HepG2 (cell line): Measurements from ENCODE around the gene CNKSR3. TPM values are rescaled to one million over a fixed set of nuclear protein-coding genes. Genes with fewer than 3 reads are reported as not detected.

Experiments used
- ASH2L ChIP-seq: fragments of 300-600, 200-600 bp; sonication (generic); IDR thresholded peaks from 2 replicates; pipeline ENCODE4 v1.7.0; 2017; ENCODE audit warnings: low read depth, mild to moderate bottlenecking, moderate library complexity, mixed read lengths, low read length; ENCODE audit not compliant: insufficient read length
- ATF7-NPFF ChIP-seq: sonication (generic); formaldehyde crosslinking; IDR thresholded peaks from 2 replicates; pipeline ENCODE4 v1.8.1; 2023; ENCODE audit warnings: mild to moderate bottlenecking, low read depth, missing genetic modification reagents, moderate library complexity
- ATM ChIP-seq: fragments of 450-650 bp; IDR thresholded peaks from 2 replicates; pipeline ENCODE4 v1.7.1; 2017; ENCODE audit warnings: mild to moderate bottlenecking, borderline replicate concordance
- CCDC6 ChIP-seq: sonication (generic); formaldehyde crosslinking; IDR thresholded peaks from 2 replicates; pipeline ENCODE4 v1.8.1; 2022; ENCODE audit warnings: mild to moderate bottlenecking, missing genetic modification reagents, moderate library complexity
- CHD4 ChIP-seq: fragments of 200-600 bp; sonication (generic); IDR thresholded peaks from 2 replicates; pipeline ENCODE4 v1.7.0; 2017; ENCODE audit warnings: mild to moderate bottlenecking, low read length, borderline replicate concordance
- ETV6 ChIP-seq: sonication (generic); formaldehyde crosslinking; conservative IDR thresholded peaks from 2 replicates; pipeline ENCODE4 v1.4.0; 2020; ENCODE audit warnings: missing genetic modification reagents
- HNF4G ChIP-seq, 2 experiments: sonication (generic) in 1 of 2; formaldehyde crosslinking in 1 of 2; IDR thresholded peaks; 2 replicates each; pipeline versions ENCODE4 v1.4.0 to v1.6.1; 2011 to 2020; ENCODE audit warnings: borderline replicate concordance in 2 of 2, low read depth in 2 of 2, mild to moderate bottlenecking in 2 of 2, low read length in 1 of 2, missing genetic modification reagents in 1 of 2, moderate library complexity in 1 of 2
- ISL2 ChIP-seq: sonication (generic); formaldehyde crosslinking; IDR thresholded peaks from 2 replicates; pipeline ENCODE4 v1.5.0; 2020; ENCODE audit warnings: missing genetic modification reagents
- KAT8 ChIP-seq: IDR thresholded peaks from 2 replicates; pipeline ENCODE4 v1.6.1; 2016; ENCODE audit warnings: missing genetic modification reagents, missing compliant biosample characterization
- NCOR1 ChIP-seq: fragments of 200-600 bp; sonication (generic); IDR thresholded peaks from 2 replicates; pipeline ENCODE4 v1.7.0; 2017; ENCODE audit warnings: antibody characterized with exemption, low read length, borderline replicate concordance
- NR2F6 ChIP-seq, 2 experiments: IDR thresholded peaks; 2 replicates each; pipeline ENCODE4 v1.6.1; 2016; ENCODE audit warnings: antibody characterized with exemption in 1 of 2, mild to moderate bottlenecking in 1 of 2
- SKI ChIP-seq: fragments of 450-650 bp; IDR thresholded peaks from one replicate; pipeline ENCODE4 v1.6.1; 2018; ENCODE audit warnings: mild to moderate bottlenecking; ENCODE audit not compliant: partially characterized antibody
- SOX13 ChIP-seq, 3 experiments: fragments of 450-650 bp in 1 of 3; sonication (generic) in 1 of 3; formaldehyde crosslinking in 1 of 3; IDR thresholded peaks in 2 of 3; conservative IDR thresholded peaks in 1 of 3; 2 replicates each; pipeline versions ENCODE4 v1.5.0 to v1.6.1; 2016 to 2020; ENCODE audit warnings: antibody characterized with exemption in 1 of 3, mild to moderate bottlenecking in 1 of 3, missing compliant biosample characterization in 1 of 3, missing genetic modification reagents in 1 of 3, moderate library complexity in 1 of 3
- ZNF121 ChIP-seq: sonication (generic); formaldehyde crosslinking; IDR thresholded peaks from 2 replicates; pipeline ENCODE4 v1.5.0; 2020; ENCODE audit warnings: mild to moderate bottlenecking, missing genetic modification reagents
- ZNF782 ChIP-seq: sonication (generic); formaldehyde crosslinking; IDR thresholded peaks from 2 replicates; pipeline ENCODE4 v1.4.0; 2020; ENCODE audit warnings: missing genetic modification reagents, mild to moderate bottlenecking, borderline replicate concordance
- ZSCAN20 ChIP-seq: sonication (generic); formaldehyde crosslinking; IDR thresholded peaks from 2 replicates; pipeline ENCODE4 v1.4.0; 2020; ENCODE audit warnings: missing genetic modification reagents, mild to moderate bottlenecking, borderline replicate concordance
- polyA plus RNA-seq, 8 experiments: library from polyadenylated mRNA; depleted of rRNA in 3 of 8; stranded (reverse) in 7 of 8; unstranded in 1 of 8; fragments of >200 nt; fragmentation: Illumina TruSeq in 4 of 8; extraction: Trizol in 4 of 8; gene quantifications; 2 replicates each; pipeline versions ENCODE4 v1.2.1 to v1.2.3, GENCODE V29; 2011 to 2016; ENCODE audit warnings: low read depth in 4 of 8, missing spikeins in 1 of 8, mixed read lengths in 1 of 8; ENCODE audit not compliant: insufficient read depth in 1 of 8
- total RNA-seq, 5 experiments: library from RNA; depleted of rRNA; stranded (reverse); fragments of >200 nt; fragmentation: Illumina TruSeq; extraction: Trizol; gene quantifications; 2 replicates each; pipeline ENCODE4 v1.2.3, GENCODE V29; 2016; ENCODE audit warnings: low read depth in 1 of 5
- TF ChIP-seq, protein P1 (sequence below): sonication (generic); formaldehyde crosslinking; IDR thresholded peaks from 2 replicates; pipeline ENCODE4 v1.5.0; 2020; ENCODE audit warnings: mild to moderate bottlenecking, missing genetic modification reagents, moderate library complexity
- TF ChIP-seq, protein P2 (sequence below): IDR thresholded peaks from 2 replicates; pipeline ENCODE4 v1.6.1; 2018; ENCODE audit warnings: missing genetic modification reagents, mild to moderate bottlenecking, missing compliant biosample characterization
- TF ChIP-seq, protein P3 (sequence below): conservative IDR thresholded peaks from 2 replicates; pipeline ENCODE4 v1.6.1; 2018; ENCODE audit warnings: missing genetic modification reagents
- TF ChIP-seq, protein P4 (sequence below): sonication (generic); formaldehyde crosslinking; IDR thresholded peaks from 2 replicates; pipeline ENCODE4 v1.4.0; 2020; ENCODE audit warnings: missing genetic modification reagents, borderline replicate concordance

The CNKSR3 gene
- total and polyA plus RNA-seq, 2 of the 13 experiments (the other 11 are each of a cell fraction or from before 2014, with no cell fraction given), result 9.2 to 38.6 TPM

DNA sequence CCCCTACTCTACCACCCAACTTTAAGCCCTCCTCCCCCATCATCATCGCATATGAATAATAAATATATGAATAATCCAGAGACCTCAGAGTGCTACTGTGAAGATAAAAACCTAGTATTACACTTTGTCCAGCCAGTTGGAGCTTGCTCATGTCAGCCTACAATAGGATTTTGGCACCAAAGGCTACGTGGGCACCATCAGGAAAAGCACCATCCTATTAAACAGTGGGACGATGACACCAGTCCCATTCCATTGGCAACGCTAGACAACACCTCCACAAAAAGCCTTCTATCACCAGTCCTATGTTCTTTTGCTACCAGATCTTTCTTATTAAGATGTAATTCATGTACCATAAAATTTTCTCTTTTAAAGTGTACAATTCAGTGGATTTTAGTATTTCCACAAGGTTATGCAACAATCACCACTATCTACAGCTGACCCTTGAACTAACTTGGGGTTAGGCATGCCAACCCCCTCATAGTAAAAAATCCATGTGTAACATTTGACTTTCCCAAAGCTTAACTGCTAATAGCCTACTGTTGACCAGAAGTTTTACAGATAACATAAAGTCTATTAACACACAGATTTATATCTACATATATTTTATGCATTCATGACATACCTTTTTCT lies 41.1 kb downstream of the CNKSR3 start (continued):
- no peak for TF ChIP-seq ATF7-NPFF (CRISPR knock-in tag)
- no peak for TF ChIP-seq ZNF782
- no peak for TF ChIP-seq CCDC6 (CRISPR knock-in tag)
- TF ChIP-seq, protein P1, sequence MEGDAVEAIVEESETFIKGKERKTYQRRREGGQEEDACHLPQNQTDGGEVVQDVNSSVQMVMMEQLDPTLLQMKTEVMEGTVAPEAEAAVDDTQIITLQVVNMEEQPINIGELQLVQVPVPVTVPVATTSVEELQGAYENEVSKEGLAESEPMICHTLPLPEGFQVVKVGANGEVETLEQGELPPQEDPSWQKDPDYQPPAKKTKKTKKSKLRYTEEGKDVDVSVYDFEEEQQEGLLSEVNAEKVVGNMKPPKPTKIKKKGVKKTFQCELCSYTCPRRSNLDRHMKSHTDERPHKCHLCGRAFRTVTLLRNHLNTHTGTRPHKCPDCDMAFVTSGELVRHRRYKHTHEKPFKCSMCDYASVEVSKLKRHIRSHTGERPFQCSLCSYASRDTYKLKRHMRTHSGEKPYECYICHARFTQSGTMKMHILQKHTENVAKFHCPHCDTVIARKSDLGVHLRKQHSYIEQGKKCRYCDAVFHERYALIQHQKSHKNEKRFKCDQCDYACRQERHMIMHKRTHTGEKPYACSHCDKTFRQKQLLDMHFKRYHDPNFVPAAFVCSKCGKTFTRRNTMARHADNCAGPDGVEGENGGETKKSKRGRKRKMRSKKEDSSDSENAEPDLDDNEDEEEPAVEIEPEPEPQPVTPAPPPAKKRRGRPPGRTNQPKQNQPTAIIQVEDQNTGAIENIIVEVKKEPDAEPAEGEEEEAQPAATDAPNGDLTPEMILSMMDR (CRISPR knock-in tag), result no peak
- TF ChIP-seq ISL2 (CRISPR knock-in tag), result peak; percentile 61; the same call in 1 of the 2 replicates
- TF ChIP-seq, protein P2, sequence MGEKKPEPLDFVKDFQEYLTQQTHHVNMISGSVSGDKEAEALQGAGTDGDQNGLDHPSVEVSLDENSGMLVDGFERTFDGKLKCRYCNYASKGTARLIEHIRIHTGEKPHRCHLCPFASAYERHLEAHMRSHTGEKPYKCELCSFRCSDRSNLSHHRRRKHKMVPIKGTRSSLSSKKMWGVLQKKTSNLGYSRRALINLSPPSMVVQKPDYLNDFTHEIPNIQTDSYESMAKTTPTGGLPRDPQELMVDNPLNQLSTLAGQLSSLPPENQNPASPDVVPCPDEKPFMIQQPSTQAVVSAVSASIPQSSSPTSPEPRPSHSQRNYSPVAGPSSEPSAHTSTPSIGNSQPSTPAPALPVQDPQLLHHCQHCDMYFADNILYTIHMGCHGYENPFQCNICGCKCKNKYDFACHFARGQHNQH (CRISPR knock-in tag), result no peak
- TF ChIP-seq ZNF121 (CRISPR knock-in tag), result no peak
- TF ChIP-seq ZSCAN20 (CRISPR knock-in tag), result no peak
- TF ChIP-seq NR2F6 (IDR thresholded peaks at IDR 0.05), result peak; percentile 48
- 0 out of 2 replicates have a peak, but pooled peaks have one; percentile 54 for TF ChIP-seq NR2F6 (CRISPR knock-in tag; IDR thresholded peaks at IDR 0.05)
- no peak for TF ChIP-seq SKI
- TF ChIP-seq KAT8 (CRISPR knock-in tag), result no peak
- TF ChIP-seq, protein P3, sequence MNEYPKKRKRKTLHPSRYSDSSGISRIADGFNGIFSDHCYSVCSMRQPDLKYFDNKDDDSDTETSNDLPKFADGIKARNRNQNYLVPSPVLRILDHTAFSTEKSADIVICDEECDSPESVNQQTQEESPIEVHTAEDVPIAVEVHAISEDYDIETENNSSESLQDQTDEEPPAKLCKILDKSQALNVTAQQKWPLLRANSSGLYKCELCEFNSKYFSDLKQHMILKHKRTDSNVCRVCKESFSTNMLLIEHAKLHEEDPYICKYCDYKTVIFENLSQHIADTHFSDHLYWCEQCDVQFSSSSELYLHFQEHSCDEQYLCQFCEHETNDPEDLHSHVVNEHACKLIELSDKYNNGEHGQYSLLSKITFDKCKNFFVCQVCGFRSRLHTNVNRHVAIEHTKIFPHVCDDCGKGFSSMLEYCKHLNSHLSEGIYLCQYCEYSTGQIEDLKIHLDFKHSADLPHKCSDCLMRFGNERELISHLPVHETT (CRISPR knock-in tag), result no peak
- TF ChIP-seq, protein P4, sequence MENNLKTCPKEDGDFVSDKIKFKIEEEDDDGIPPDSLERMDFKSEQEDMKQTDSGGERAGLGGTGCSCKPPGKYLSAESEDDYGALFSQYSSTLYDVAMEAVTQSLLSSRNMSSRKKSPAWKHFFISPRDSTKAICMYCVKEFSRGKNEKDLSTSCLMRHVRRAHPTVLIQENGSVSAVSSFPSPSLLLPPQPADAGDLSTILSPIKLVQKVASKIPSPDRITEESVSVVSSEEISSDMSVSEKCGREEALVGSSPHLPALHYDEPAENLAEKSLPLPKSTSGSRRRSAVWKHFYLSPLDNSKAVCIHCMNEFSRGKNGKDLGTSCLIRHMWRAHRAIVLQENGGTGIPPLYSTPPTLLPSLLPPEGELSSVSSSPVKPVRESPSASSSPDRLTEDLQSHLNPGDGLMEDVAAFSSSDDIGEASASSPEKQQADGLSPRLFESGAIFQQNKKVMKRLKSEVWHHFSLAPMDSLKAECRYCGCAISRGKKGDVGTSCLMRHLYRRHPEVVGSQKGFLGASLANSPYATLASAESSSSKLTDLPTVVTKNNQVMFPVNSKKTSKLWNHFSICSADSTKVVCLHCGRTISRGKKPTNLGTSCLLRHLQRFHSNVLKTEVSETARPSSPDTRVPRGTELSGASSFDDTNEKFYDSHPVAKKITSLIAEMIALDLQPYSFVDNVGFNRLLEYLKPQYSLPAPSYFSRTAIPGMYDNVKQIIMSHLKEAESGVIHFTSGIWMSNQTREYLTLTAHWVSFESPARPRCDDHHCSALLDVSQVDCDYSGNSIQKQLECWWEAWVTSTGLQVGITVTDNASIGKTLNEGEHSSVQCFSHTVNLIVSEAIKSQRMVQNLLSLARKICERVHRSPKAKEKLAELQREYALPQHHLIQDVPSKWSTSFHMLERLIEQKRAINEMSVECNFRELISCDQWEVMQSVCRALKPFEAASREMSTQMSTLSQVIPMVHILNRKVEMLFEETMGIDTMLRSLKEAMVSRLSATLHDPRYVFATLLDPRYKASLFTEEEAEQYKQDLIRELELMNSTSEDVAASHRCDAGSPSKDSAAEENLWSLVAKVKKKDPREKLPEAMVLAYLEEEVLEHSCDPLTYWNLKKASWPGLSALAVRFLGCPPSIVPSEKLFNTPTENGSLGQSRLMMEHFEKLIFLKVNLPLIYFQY (CRISPR knock-in tag), result no peak
- TF ChIP-seq ATM, result no peak
- TF ChIP-seq ETV6, result no peak
- no peak for TF ChIP-seq SOX13 (IDR thresholded peaks at IDR 0.05)
- peak in 1 of 2 experiments; percentile 43; a peak in 1 of 4 replicates for TF ChIP-seq SOX13 (CRISPR knock-in tag; conservative IDR thresholded peaks at IDR 0.05 in 1 of 2, IDR thresholded peaks at IDR 0.05 in 1 of 2)
- no peak for TF ChIP-seq ASH2L
- peak; percentile 65; the same call in 1 of the 2 replicates for TF ChIP-seq HNF4G (IDR thresholded peaks at IDR 0.05; ENCODE audit: borderline replicate concordance, low read depth, low read length)
- TF ChIP-seq HNF4G (CRISPR knock-in tag; IDR thresholded peaks at IDR 0.05; ENCODE audit: borderline replicate concordance, low read depth), result no peak
- no peak for TF ChIP-seq CHD4
- peak; percentile 28; the same call in 1 of the 2 replicates for TF ChIP-seq NCOR1
